Activated CD8-positive, alpha-beta memory T cell treated with anti-CD3 and anti-CD28 coated beads, Interleukin-2, amount 50 U/mL, for 4 hours (primary cell): ENCODE results near the gene SMC2.

Experiments
- DNase-seq: peaks from one replicate; pipeline ENCODE4 v3.0.0-alpha.2; 2020

The SMC2 gene

GRCh38 chr9:104108315-104108714 lies 14.2 kb downstream of the SMC2 start:
- DNase-seq, result no peak

GRCh38 chr9:104110509-104110908 lies 16.4 kb downstream of the SMC2 start:
- DNase-seq, result no peak

- no peak for DNase-seq
Observed at GRCh38 chr9:104118916-104119315, 24.8 kb downstream of the SMC2 start.

GRCh38 chr9:104121022-104121421 lies 26.9 kb downstream of the SMC2 start:
- no peak for DNase-seq

- DNase-seq, result no peak
Observed at GRCh38 chr9:104138243-104138868, 44.2 kb downstream of the SMC2 start.

GRCh38 chr9:104142799-104143549 lies 48.9 kb downstream of the SMC2 start:
- DNase-seq, result no peak

- no peak for DNase-seq
Observed at GRCh38 chr9:104143550-104143910, 49.4 kb downstream of the SMC2 start.

GRCh38 chr9:104144336-104144735 lies 50.2 kb downstream of the SMC2 start:
- DNase-seq, result no peak

GRCh38 chr9:104173067-104173466 lies 79.0 kb downstream of the SMC2 start:
- DNase-seq, result no peak

- DNase-seq, result no peak
Observed at GRCh38 chr9:104177003-104177611, 83.0 kb downstream of the SMC2 start.

- no peak for DNase-seq
Observed at GRCh38 chr9:104177676-104178075, 83.6 kb downstream of the SMC2 start.
